SHP77 (cell line): ENCODE data around the gene CADM2.
"Not testable (repeated sequence)": the region's sequence is repeated elsewhere in the genome, so short reads cannot be mapped to it uniquely, and the experiment has no call there.

Experiments used
- DNase-seq, 2 experiments: peaks; one replicate each; lab custom pipeline; 2025; lab: John Stamatoyannopoulos, UW

Gene CADM2

DNA sequence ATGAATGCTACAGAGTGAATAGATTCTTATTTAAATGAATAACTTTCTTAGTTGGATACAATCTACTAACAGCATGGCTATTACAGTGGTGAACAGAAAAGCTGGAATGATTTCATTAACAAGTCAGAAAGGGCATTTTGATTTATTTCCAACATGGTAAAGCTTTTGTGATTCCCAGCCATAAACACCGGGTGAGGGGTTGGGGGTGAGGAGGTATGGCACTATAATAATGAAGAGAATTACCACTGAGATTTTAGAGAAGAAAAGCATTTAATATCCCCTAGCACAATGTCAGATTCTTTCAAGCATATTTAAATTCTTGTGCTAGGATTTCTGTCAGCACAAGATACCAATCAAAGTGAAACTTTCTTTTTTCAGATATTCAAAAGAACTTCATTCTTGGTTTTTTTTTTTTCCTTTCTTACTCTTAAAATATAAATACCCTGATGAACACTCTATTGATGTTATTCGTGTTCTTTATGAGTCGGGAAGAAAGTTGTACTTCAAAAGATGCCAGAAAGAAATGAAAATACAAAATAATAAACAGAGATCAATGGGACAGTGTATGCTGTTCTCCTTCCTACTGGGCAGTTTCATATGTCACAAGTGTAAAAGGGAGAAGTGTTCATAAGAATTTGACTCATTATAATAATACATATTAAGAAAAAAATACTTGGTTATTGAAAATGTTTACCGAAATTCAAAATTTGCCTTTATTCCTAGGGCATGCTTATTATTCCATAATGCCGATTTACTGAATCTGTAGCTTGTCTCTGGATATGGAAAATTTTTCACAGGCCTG is 522.8 kb downstream of the CADM2 start:
- no peak for DNase-seq

DNA sequence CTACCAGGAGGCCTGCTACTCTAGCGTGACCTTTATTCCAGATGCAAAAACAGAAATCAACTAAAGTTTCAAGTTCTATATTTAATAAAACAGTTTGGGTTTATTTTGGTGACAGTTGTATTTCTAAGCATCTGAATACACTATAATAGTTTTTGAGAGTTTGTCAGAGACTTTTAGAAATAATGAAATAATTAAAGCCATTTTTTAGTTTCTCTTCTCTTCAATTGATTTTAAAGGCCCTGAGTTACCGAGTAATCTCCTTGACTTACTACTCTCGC is 523.4 kb downstream of the CADM2 start:
- no peak for DNase-seq

DNA sequence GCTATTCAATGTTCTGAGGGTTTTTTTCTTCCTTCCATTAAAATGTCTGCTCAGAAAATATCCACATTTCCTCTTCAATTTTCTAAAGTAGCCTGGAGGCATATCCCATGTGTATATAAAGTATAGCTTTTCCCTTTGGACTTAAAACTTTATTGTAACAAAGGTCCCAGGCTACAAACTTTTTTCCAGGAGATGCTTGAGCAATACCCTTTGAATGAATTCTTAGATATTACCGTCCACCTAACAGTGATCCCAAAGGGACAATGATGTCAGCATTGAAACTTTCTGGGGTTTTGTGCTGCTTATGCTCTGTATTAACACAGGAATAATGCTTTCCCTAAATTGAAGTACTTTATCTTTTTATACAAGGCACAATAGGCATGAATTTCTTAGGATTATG is 525.2 kb downstream of the CADM2 start:
- no peak for DNase-seq

DNA sequence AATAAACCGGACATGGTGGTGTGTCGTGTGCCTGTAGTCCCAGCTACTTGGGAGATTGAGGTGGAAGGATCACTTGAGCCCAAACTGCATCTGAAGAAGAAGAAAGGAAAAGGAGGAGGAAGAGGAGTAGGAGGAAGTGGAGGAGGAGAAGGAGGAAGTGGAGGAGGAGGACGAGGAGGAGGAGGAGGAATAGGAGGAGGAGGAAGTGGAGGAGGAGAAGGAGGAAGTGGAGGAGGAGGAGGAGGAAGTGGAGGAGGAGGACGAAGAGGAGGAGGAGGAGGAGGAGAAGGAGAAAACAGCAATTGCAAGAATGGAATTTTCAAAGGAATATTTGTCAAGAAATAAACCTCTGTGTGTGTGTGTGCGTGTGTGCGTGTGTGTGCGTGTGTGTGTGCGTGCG is 528.6 kb downstream of the CADM2 start:
- DNase-seq, result no peak

DNA sequence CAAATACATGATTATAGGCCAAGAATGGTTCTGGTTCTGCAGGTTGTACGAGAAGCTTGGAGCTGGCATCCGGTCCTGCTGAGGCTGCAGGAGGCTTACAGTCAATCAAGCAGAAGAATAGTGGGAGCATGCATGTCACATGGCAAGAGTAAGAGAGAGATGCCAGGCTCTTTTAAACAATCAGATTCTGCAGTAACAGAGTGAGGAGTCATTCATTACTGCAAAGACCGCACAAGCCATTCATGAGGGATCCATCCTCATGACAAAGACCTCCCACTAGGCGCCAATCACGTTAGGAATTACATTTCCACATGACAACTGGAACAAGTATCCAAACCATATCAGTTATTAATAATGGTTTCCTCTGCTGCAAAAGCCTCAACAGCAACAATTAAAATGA is 536.8 kb downstream of the CADM2 start:
- no peak for DNase-seq

DNA sequence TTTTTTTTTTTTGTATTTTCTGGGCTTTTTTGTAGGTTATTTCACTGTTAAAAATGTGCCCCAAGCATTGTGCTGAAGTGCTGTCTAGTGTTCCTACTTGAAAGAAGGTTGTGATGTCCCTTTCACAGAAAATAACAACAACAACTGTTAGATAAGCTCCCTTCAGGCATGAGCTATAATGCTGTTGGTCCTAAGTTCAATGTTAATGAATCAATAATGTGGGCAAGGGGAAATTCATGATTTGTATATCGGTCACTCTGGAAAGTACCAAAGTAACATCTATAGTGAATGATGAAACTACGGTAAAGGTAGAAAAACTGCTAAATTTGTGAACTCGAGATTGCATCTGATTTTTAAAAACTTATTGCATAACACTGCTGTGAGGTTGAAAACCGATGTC is 539.4 kb downstream of the CADM2 start:
- DNase-seq, result no peak

DNA sequence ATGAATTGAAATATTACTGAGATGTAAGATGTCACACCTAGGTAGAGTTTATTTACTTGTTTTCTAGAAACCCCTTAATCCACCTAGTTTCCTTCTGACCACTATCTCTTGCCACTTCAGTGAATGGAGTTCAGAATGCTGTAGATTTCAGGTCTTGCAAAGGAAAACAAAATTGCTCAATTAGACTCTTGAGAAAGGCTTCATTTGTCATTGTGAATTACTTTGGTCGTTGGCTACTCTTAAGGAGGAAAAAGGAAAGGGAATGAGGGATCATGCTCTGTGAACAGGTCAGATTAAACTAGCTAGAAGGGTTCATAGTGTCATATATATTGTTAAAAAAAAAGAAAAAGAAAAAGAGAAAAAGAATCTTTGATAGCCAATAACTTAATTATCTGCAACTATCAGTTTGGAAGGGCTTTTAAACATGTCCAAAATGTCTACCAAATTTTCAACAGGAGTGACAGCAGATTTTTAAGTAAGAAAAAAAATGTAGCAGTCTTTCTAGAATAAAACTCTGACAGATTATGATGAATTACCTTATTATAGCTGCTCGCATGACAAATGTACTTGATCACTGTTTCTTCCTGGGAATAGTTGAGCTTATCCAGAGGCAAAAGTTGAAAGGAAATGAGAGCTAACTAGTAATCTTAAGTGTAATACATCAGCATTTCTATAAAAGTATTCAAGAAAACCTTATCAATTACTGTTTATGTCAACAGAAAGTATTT is 543.5 kb downstream of the CADM2 start:
- no peak for DNase-seq

DNA sequence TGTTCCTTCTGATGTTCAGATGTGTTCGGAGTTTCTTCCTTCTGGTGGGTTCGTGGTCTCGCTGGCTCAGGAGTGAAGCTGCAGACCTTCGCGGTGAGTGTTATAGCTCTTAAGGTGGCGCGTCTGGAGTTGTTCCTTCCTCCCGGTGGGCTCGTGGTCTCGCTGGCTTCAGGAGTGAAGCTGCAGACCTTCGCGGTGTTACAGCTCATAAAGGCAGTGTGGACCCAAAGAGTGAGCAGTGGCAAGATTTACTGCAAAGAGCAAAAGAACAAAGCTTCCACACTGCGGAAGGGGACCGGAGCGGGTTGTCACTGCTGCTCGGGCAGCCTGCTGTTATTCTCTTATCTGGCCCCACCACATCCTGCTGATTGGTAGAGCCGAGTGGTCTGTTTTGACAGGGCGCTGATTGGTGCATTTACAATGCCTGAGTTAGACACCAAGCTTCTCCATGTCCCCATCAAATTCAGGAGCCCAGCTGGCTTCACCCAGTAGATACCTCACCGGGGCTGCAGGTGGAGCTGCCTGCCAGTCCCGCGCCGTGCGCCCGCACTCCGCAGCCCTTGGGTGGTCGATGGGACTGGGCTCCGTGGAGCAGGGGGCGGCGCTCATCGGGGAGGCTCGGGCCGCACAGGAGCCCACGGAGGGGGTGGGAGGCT is 545.5 kb downstream of the CADM2 start:
- not testable (repeated sequence) for DNase-seq

DNA sequence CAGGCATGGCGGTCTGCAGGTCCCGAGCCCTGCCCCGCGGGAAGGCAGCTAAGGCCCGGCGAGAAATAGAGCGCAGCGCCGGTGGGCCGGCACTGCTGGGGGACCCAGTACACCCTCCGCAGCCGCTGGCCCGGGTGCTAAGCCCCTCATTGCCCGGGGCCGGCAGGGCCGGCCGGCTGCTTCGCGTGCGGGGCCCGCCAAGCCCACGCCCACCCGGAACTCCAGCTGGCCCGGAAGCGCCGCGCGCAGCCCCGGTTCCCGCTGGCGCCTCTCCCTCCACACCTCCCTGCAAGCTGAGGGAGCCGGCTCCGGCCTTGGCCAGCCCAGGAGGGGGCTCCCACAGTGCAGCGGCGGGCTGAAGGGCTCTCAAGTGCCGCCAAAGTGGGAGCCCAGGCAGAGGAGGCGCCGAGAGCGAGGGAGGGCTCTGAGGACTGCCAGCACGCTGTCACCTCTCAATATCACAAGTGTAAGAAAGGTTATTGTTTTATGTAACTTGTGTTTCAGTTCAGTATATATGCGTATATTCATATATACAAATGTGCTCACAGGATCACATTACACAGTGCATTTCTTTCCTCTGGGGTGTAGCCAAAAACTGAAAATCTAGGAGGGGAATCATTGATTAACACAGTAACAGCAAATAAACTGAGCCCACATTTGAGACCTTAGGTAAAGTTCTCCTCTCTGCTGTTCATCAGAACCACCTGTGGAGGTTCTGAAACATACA is 546.2 kb downstream of the CADM2 start:
- not testable (repeated sequence) for DNase-seq

DNA sequence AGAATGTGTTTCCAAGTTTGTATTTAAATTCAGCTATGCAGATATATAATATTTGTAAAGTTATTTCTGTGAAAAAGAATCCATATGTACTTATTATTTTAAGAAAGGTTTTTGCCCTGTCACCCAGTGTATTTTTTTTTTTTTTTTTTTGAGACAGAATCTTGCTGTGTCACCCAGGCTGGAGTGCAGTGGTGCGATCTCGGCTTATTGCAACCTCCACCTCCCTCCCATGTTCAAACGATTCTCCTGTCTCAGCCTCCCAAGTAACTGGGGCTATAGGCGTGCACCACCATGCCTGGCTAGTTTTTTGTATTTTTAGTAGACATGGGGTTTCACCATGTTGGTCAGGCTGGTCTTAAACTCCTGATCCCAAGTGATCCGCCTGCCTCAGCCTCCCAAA is 548.3 kb downstream of the CADM2 start:
- DNase-seq, result not testable (repeated sequence)

DNA sequence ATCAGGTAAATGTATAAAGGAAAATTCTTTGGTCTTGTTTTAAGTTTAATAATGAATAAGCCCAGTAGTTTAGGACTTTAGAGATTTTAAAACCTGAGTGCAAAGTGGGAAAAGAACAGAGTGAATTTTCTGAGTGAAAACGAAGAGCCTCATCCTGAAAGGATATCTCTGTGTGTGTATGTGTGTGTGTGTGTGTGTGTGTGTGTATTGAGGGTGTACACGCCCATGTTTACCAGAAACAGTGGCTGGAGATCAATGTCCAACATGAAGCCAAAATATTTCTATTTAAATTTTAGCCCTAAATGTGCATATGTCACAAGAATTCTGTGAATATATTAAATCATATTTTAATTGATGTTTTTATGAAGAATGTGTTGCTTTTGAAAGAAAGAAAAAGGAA is 549.9 kb downstream of the CADM2 start:
- DNase-seq, result no peak

DNA sequence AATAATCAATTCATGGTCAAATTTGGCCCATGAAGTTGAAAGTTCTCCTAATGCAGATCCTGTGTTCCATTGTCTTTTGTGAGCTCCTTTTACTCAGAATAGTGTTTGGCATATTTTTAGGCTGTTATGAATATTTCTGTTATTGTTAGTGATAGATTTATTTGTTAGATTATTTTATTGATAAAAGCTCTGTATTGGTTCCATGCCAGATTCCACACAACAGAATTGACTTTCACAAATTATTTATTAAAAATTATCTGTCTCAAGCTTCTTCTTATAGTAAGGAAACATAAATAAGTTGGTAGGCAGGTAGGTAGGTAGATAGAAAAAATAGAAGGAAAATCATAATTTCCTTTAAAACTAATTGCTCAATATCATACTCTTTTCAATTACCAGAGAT is 557.4 kb downstream of the CADM2 start:
- no peak for DNase-seq

DNA sequence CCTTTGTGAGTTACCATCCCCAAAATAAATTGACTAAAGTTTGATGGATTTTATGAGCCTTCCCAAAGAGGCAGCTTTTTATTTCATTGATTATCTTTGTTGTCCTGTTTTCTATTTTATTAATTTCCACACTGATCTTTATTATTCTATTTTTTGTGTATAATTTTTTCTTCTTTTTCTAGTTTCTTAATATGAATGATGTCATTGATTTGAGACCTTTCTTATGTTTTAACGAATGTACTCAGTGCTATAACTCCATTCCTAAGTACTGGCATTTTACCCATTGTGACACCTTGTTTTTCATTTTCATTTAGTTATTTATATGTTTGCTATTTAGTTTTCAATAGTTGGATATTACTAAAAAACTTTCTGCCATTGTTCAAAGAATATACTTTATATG is 565.3 kb downstream of the CADM2 start:
- no peak for DNase-seq

DNA sequence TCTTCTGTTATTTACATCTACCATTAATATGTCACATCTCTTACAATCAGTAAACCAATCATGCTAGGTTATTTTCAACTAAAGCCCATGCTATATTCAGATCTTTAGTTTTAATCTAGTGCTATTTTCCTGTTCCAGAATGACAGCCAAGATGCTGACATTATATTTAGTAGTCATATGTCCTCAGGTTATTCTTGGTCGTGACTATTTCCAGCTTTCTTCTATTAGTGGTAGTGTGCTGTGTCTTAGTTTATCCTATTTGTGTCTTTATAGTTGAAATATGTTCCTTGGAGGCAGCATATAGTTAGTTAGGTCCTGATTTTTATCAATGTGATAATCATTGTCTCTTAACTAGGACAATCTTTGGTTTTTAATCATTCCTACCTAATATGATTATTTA is 566.5 kb downstream of the CADM2 start:
- no peak for DNase-seq

DNA sequence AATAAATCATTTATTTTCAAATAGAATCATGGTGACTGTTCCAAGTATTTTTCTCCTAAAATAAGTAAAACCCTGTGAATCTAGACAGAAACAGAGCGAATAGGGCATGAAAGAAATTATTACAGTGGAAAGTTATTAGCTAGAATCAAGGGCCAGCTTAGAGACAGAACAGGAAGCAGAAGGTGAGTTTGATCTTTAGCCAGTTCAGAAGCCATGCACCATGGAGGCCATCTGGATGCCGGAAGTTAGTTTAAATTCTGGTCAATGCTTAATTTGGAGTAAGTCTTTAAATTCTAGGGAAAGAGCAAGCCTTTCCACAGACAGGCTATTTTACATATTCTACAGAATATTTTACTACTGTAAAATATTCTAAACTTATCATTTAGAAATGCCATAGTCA is 574.8 kb downstream of the CADM2 start:
- no peak for DNase-seq

DNA sequence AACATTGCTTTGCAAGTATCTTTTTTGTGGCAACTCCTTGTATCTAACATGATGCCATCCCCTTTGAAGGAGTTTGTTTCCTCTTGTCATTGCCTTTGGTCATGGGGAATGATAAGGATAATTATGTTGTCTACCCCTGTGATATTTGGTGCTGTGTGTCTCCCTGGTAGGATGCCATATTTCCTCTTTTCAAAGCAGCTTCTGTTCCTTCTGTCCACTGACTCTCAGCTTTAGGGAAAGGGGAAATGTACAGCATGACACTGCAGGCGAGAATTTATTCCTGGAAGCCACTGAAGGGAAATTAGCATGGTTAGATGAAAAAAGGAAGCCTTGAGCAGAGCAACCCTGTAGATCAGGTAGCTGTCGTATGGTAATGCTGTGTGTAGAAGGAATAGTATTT is 576.7 kb downstream of the CADM2 start:
- no peak for DNase-seq

DNA sequence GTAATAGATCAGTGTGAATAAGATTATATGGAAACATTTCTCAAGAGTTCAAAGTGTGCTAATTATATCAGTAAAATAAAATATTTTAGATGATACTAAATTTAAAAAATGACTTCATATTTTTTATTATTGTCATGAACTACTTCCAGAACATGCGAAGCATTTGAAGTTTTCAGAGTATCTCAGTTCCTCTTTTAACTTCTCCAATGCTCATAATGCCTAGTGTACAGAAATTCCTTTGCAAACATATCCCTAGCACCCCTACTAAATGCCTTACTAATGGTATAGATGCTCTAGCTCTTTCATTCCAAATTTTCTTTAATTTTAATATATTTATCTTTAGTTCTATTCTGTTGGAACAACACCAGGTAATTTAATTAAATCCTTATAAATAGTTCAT is 580.4 kb downstream of the CADM2 start:
- no peak for DNase-seq

DNA sequence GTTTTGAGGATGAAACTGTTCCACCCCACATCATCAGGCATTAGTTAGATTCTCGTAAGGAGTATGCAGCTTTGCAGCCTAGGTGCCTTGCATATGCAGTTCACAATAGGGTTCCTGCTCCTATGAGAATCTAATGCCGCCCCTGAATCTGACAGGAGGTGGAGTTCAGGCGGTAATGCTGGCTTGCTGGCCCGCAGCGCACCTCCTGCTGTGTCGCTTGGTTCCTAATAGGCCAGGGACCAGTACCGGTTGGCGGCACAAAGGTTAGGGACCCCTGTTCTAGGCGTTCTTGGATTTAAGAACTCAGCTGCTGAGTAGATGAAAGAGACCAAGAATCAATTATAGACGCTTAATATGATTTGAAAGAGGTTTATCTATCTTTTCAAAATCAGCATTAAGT is 595.4 kb downstream of the CADM2 start:
- DNase-seq, result no peak

DNA sequence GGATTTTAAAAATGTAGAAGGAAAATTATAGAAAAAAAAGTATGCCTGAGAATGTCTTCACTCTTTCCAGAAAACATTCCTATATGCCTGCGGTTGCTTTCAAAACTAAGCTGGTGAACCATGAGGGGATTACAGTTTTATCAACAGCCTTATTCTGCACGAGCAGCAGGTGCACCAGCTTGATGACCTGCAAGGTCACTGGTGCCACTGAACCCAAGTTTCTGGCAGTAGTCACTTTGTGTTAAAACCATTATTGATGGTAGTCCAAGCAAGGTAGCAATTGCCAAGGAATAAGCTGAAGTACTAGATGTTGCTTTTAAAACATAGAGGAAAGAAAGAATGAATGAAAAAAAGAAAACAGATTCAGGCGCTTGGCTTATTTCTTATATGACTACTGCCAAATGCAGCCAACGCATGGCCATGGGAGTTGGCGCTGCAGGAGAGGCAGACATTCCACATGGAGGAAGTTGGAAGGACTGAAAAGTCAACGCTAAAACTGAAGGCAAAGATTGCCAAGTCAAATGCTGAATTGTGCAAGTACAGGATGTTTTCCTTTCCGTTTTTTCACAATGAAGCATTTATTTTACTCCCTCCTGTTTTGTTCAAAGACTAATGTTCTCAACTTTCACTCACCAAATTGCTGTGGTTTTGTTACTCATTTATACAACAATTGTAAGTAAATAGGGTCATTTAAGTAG is 601.4 kb downstream of the CADM2 start:
- no peak for DNase-seq

DNA sequence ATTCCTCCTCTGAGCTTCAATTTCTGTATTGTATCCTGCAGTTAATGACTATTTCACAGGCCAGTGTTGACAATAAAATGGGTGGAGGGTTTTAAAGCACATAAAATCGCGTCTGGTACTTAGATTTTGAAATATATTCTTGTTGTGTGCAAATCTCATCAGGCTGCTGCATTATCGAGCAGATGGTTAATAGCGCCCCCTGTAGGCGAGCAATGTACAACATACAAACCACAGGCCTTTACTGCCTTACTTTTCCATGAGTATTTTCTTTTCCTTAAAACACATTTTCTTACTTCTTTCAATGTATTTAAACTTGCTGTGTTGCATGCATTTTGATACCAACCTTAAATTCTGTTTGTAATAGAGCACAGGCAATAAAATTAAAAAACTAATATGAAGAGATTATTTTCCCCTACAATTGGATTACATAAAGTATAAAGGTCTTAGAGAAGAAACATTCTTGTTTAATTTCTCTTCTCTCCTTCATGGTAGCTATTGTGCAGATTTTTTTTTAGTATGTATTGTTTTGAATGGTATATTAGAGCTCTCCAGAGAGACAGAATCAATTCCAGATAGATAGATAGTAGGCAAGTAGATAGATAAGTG is 608.4 kb downstream of the CADM2 start:
- peak in 1 of 2 experiments; percentile 32 for DNase-seq

DNA sequence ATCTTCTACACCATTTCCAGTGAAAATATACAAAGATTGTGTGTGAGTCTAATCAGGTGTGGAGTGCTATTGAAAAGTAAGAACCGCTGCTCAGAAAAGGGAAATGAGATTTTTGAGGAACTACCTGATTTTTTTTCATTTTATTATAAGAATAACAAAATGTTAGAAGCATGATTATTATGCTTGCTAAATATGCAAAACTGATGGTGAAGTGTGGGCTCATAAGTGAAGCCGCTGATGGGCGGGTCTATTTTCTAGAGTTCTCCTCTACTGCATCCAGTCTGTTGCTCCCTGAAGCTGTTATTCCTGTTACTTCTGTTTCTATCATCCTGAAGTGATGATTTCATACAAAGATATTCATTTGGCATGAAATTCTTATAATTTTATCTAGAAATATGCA is 612.0 kb downstream of the CADM2 start:
- DNase-seq, result no peak

DNA sequence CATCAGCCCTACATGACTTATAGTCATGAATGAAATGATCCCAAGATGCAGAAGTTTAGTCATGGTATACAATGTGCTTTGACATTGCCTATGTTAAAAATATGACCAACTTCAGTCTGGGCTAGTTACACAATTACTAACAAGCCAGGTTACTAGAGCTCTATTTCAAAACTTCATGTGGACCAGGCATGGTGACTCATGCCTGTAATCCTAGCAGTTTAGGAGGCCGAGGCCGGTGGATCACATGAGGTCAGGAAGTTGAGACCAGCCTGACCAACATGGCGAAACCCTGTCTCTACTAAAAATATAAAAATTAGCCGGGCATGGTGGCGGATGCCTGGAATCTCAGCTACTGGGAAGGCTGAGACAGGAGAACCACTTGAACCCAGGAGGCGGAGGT is 613.0 kb downstream of the CADM2 start:
- no peak for DNase-seq
